ENCODE data around the gene ATP6V0A1.

The ATP6V0A1 gene

DNA sequence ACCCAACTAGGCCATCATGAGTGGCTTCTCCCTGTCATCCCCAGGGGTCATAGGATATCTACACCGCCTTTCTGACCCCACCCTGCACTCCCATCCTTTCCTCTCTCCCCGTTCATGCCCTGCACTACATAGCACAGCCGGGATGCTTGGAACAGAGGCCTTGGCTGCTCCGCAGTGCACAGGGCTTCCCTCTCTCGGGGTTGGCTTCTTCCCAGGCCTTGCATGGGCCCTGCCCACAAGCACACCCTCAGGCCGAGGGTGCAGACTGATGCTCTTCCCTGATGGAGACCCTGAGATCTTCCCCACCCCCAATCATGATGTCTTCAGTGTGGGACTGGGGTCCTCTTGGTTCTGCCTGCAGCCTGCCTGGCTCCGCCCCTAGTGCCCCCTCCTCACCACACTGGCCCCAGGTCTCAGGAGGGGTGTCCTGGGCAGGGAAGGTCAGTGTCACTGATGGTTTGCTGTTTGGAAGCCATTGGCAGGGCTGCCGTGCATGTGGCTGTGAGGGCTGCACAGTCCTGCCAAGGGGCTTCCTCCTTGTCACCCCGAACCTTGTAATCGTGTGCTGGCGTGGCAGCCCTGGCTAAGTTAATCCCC is 63.1 kb downstream of the ATP6V0A1 start:
- TF ChIP-seq, protein P1, sequence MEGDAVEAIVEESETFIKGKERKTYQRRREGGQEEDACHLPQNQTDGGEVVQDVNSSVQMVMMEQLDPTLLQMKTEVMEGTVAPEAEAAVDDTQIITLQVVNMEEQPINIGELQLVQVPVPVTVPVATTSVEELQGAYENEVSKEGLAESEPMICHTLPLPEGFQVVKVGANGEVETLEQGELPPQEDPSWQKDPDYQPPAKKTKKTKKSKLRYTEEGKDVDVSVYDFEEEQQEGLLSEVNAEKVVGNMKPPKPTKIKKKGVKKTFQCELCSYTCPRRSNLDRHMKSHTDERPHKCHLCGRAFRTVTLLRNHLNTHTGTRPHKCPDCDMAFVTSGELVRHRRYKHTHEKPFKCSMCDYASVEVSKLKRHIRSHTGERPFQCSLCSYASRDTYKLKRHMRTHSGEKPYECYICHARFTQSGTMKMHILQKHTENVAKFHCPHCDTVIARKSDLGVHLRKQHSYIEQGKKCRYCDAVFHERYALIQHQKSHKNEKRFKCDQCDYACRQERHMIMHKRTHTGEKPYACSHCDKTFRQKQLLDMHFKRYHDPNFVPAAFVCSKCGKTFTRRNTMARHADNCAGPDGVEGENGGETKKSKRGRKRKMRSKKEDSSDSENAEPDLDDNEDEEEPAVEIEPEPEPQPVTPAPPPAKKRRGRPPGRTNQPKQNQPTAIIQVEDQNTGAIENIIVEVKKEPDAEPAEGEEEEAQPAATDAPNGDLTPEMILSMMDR (IDR thresholded peaks at IDR 0.05; ENCODE audit: extremely low read depth, missing control alignments) = no peak
- no peak for DNase-seq (ENCODE audit: low spot score)

DNA sequence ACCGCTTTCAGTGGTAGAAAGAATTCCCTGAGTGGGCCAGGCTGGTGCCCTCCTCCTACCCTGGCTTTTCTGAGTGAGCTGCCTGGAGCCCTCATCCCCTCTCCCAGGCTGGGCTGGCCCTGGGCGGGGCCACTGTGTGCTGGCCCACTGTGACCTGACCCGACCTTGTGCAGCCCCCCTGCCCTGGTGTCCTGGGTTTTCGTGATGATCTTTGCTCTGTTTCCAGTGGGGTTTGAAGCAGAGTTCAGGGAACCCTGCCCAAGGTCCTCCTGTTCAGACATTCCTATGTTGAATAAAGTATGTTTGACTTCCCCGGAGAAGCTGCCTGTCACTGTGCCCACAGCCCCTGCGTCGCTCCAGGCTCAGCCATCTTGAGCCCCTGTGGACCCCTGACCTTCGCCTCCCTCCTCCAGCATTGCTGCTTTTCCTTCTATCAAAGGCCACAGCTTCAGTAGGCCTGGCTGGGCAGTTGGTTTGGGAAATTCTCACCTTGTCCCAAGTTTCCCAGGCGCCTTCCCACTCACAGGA is 63.6 kb downstream of the ATP6V0A1 start:
- TF ChIP-seq, protein P1 (IDR thresholded peaks at IDR 0.05; ENCODE audit: extremely low read depth, missing control alignments) = no peak
- DNase-seq (ENCODE audit: low spot score) = no peak

DNA sequence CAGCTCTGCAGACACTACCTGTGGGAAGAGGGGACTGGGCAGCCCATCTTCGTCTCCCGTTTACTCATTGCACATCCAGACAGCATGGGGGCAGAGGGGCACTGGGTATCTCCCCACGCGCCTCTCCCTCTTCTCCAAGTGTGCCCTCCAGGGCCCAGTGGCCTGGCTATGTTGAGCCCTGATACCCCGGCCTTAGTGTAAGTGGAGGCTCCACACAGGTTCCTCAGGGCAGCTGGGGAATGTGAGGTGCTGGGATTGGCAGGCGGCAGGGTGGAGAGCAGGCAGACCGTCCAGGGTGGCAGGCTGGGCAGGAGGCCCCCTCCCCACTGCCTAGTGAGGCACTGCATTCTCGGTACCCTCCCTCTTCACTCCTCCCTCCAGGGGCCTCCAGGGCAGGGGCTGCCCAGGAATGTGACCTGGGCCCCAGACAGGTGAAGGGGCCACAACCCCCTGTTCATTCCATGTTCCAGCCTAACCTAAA is 64.2 kb downstream of the ATP6V0A1 start:
- DNase-seq (ENCODE audit: low spot score) = no peak
- TF ChIP-seq, protein P1 (IDR thresholded peaks at IDR 0.05; ENCODE audit: extremely low read depth, missing control alignments) = no peak

DNA sequence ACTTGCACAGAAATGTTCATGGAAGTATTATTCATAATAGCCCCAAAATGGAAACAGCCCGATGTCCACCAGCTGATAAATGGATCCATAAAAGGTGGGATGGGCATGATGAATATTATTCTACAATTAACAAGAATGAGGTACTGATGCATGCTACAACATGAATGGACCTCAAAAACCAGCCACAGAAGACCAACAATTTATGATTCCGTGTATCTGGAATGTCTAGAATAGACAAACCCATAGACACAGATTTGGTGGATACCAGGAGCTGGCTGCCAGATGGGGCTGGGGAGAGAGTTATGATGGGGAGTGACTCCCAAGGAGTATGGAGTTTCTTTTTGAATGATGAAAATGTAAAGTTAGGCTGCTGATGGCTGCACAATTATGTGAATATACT is 66.5 kb downstream of the ATP6V0A1 start:
- no peak for DNase-seq (ENCODE audit: low spot score)

DNA sequence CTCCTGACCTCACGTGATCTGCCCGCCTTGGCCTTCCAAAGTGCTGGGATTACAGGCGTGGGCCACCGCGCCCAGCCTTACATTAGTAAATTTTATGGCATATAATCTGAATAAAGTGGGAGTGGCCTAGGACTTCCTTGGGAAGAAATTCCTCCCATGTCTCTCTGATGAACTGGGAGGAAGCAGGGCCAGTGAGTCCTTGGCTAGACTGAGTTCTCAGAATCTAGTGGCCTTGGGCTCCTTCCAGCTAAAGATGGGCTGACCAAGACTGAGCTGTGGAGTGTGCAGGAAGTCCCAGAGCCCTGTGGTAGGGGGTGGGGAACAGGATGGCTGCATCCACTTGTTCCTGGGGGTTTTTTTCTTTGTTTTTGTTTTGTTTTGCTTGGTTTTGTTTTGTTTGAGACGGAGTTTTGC is 67.4 kb downstream of the ATP6V0A1 start:
- TF ChIP-seq, protein P1 (IDR thresholded peaks at IDR 0.05; ENCODE audit: extremely low read depth, missing control alignments) = no peak
- no peak for DNase-seq (ENCODE audit: low spot score)

More for the DNA sequence above, 66.5 kb downstream of the ATP6V0A1 start:
- TF ChIP-seq, protein P1 (IDR thresholded peaks at IDR 0.05; ENCODE audit: extremely low read depth, missing control alignments) = no peak

DNA sequence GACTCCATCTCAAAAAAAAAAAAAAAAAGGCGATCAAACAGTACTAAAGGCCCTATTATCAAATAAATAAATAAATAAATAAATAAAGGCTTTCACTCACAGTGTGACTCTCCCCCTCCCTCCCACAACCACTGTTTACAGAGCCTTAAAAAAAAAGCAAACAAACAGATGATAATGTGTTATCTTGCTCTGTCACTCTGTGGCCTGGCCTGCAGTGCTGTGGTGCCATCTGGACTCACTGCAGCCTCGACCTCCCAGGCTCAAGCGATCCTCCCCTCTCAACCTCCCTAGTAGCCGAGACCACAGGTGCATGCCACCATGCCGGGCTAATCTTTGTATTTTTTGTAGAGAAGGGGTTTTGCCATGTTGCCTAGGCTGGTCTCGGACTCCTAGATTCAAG is 69.3 kb downstream of the ATP6V0A1 start:
- DNase-seq (ENCODE audit: low spot score) = no peak
- TF ChIP-seq, protein P1 (IDR thresholded peaks at IDR 0.05; ENCODE audit: extremely low read depth, missing control alignments) = no peak

DNA sequence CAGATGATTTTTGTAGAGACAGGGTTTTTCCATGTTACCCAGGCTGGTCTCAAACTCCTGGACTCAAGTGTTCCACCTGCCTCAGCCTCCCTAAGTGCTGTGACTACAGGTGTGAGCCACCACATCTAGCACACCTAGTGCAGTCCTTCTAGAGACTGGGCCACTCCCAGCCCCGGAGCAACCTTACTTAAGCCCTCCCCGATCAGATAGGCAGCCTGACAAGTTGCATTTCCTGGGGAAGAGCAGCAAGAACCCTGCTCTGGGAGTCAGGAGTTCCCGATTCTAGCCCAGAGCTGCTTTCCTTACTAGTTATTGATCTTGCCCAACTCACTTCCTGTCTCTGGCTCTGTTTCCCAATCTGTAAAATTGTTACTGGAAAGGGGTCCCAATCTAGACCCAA is 70.4 kb downstream of the ATP6V0A1 start:
- DNase-seq (ENCODE audit: low spot score) = no peak
- TF ChIP-seq, protein P1 (IDR thresholded peaks at IDR 0.05; ENCODE audit: extremely low read depth, missing control alignments) = no peak
